K562 (cell line): ENCODE results near the gene UQCC2. TPM values are rescaled to one million over a fixed set of nuclear protein-coding genes. Genes with fewer than 3 reads are reported as not detected.

Experiments
- ATAC-seq: fragments of 200-7000 bp; cut with Tn5 transposase; 3 replicates; pipeline ENCODE4 v1.9.1; 2020; ENCODE audit warnings: moderate library complexity
- BruUV-seq: library from RNA; stranded (reverse); fragments of 400-500 nt; replicated peaks from 2 replicates; lab custom pipeline; 2021; lab: Mats Ljungman, UMichigan
- CTCF ChIA-PET: fragments of 300-600 bp; formaldehyde crosslinking; extraction: SDS; loops from one replicate; lab custom pipeline; 2021; ENCODE audit warnings: low intra/inter-chr PET ratio; lab: Yijun Ruan, JAX
- POLR2A ChIA-PET: fragments of 300-600, 350-650 bp; sonication (Branson Sonifier 250); formaldehyde crosslinking; extraction: SDS; loops from one replicate; lab custom pipeline; 2021; ENCODE audit warnings: antibody characterized with exemption, inconsistent platforms; lab: Yijun Ruan, JAX
- DNase-seq, 4 experiments: peaks; one replicate each; pipeline versions ENCODE4 v3.0.0 to v3.0.0-alpha.2; 2011 to 2018; ENCODE audit warnings: low spot score in 3 of 4, mixed read lengths in 3 of 4; ENCODE audit errors: extremely low read depth in 1 of 4
- FAIRE-seq: peaks from 2 replicates; lab custom pipeline; 2011; peaks lifted over from hg19 to GRCh38; lab: Jason Lieb, UNC
- H2AFZ ChIP-seq: 2 replicates; pipeline ENCODE4 v1.6.0; 2011; ENCODE audit warnings: low read depth, low read length, control low read depth, inconsistent platforms
- H3K27ac ChIP-seq: fragments of 200-600 bp; 3 replicates; pipeline ENCODE4 v1.8.0; 2011; ENCODE audit warnings: low read depth, mild to moderate bottlenecking, control low read depth, inconsistent platforms, low read length, moderate library complexity, mixed read lengths; ENCODE audit errors: extremely low read depth
- H3K27me3 ChIP-seq, 2 experiments: fragments of 300-600 bp in 1 of 2; 2 replicates in 1 of 2; 3 replicates in 1 of 2; pipeline versions ENCODE4 v1.6.0 to v1.8.0; 2011; ENCODE audit warnings: inconsistent platforms in 2 of 2, low read length in 2 of 2, mild to moderate bottlenecking in 1 of 2, mixed read lengths in 1 of 2, moderate library complexity in 1 of 2; ENCODE audit not compliant: control insufficient read depth in 2 of 2, insufficient read depth in 2 of 2
- H3K36me3 ChIP-seq: fragments of 300-600 bp; 3 replicates; pipeline ENCODE4 v1.8.0; 2011; ENCODE audit warnings: mild to moderate bottlenecking, low read length, inconsistent platforms; ENCODE audit not compliant: control insufficient read depth, insufficient read depth
- H3K4me1 ChIP-seq, 2 experiments: fragments of 200-600 bp in 1 of 2; replicated peaks in 1 of 2; 2 replicates in 1 of 2; 3 replicates in 1 of 2; pipeline versions ENCODE4 v1.5.1 to v1.8.0; 2011; ENCODE audit warnings: inconsistent platforms in 2 of 2, low read length in 2 of 2, mild to moderate bottlenecking in 1 of 2, mixed read lengths in 1 of 2, moderate library complexity in 1 of 2; ENCODE audit not compliant: control insufficient read depth in 2 of 2, insufficient read depth in 2 of 2
- H3K4me2 ChIP-seq: 2 replicates; pipeline ENCODE4 v1.6.1; 2011; ENCODE audit warnings: low read length, control low read depth, inconsistent platforms, mixed read lengths; ENCODE audit not compliant: insufficient read depth
- H3K4me3 ChIP-seq: fragments of 200-600 bp; sonication (generic), shearing (Covaris generic); 2 replicates; pipeline ENCODE4 v1.5.1; 2016; ENCODE audit warnings: control low read depth, inconsistent platforms
- H3K79me2 ChIP-seq: fragments of 200-600 bp; 3 replicates; pipeline ENCODE4 v1.8.0; 2011; ENCODE audit warnings: low read length, inconsistent platforms; ENCODE audit not compliant: control insufficient read depth, insufficient read depth
- H3K9ac ChIP-seq, 2 experiments: 2 replicates each; pipeline versions ENCODE4 v1.6.0 to v1.6.1; 2011; ENCODE audit warnings: low read depth in 2 of 2, low read length in 2 of 2, control low read depth in 1 of 2, inconsistent platforms in 1 of 2, mild to moderate bottlenecking in 1 of 2, mixed read lengths in 1 of 2; ENCODE audit not compliant: insufficient read depth in 1 of 2
- H3K9me1 ChIP-seq: one replicate; pipeline ENCODE4 v1.6.0; 2011; ENCODE audit warnings: inconsistent platforms, mild to moderate bottlenecking, low read length, moderate library complexity; ENCODE audit not compliant: control insufficient read depth, insufficient read depth
- H3K9me3 ChIP-seq: replicated peaks from 2 replicates; pipeline ENCODE4 v1.5.1; 2011; ENCODE audit warnings: low read depth, low read length, inconsistent platforms; ENCODE audit not compliant: control insufficient read depth, insufficient read depth
- H4K20me1 ChIP-seq: replicated peaks from 2 replicates; pipeline ENCODE4 v1.6.1; 2011; ENCODE audit warnings: low read length, inconsistent platforms, mixed read lengths; ENCODE audit not compliant: control insufficient read depth, insufficient read depth
- BRD9 ChIP-seq: fragments of 450-650 bp; IDR thresholded peaks from 2 replicates; pipeline ENCODE4 v1.6.1; 2018; ENCODE audit warnings: low read depth; ENCODE audit not compliant: partially characterized antibody
- FUS ChIP-seq: fragments of 200-400 bp; formaldehyde crosslinking; optimal IDR thresholded peaks from 2 replicates; pipeline ENCODE3; 2017; ENCODE audit warnings: low read depth, low read length
- GTF2B ChIP-seq: IDR thresholded peaks from 2 replicates; pipeline ENCODE4 v1.6.1; 2011; ENCODE audit not compliant: insufficient read length; ENCODE audit errors: extremely low read depth
- ID3 ChIP-seq, 2 experiments: fragments of 250-450 bp in 1 of 2; fragments of 450-650 bp in 1 of 2; sonication (Bioruptor Pico) in 1 of 2; IDR thresholded peaks; 2 replicates each; pipeline versions ENCODE4 v1.6.1 to v1.8.0; 2016 to 2021; ENCODE audit warnings: mild to moderate bottlenecking in 2 of 2, moderate library complexity in 2 of 2, missing compliant biosample characterization in 1 of 2, missing genetic modification characterization in 1 of 2
- IRF1 ChIP-seq: sonication (generic); formaldehyde crosslinking; IDR thresholded peaks from 2 replicates; pipeline ENCODE4 v1.8.0; 2022; ENCODE audit warnings: missing genetic modification reagents, mild to moderate bottlenecking, borderline replicate concordance
- KLF10 ChIP-seq: fragments of 250-450 bp; sonication (Bioruptor Pico); IDR thresholded peaks from 2 replicates; pipeline ENCODE4 v1.6.1; 2021; ENCODE audit warnings: matching md5 sums
- KLF16 ChIP-seq: IDR thresholded peaks from 2 replicates; pipeline ENCODE4 v1.6.1; 2016; ENCODE audit warnings: antibody characterized with exemption
- MBD1 ChIP-seq: fragments of 250-450 bp; sonication (Bioruptor Pico); IDR thresholded peaks from 2 replicates; pipeline ENCODE4 v1.8.0; 2022; ENCODE audit warnings: inconsistent platforms
- PTTG1 ChIP-seq: fragments of 450-650 bp; IDR thresholded peaks from 2 replicates; pipeline ENCODE4 v1.6.1; 2016; ENCODE audit warnings: low read depth, mild to moderate bottlenecking, missing genetic modification characterization, missing compliant biosample characterization
- SRSF9 ChIP-seq: fragments of 200-400 bp; formaldehyde crosslinking; IDR thresholded peaks from 2 replicates; pipeline ENCODE4 v1.6.1; 2017; ENCODE audit warnings: low read depth, low read length, borderline replicate concordance
- TBP ChIP-seq: optimal IDR thresholded peaks from 2 replicates; pipeline ENCODE3; 2011; ENCODE audit warnings: low read depth, low read length, improper control_type of control experiment
- U2AF1 ChIP-seq: fragments of 200-400 bp; formaldehyde crosslinking; optimal IDR thresholded peaks from 2 replicates; pipeline ENCODE3; 2017; ENCODE audit warnings: mild to moderate bottlenecking, low read depth, low read length, moderate library complexity
- WGBS: fragments of 100-300 bp; shearing (Covaris generic); methylation state at CpG from one replicate; pipeline ENCODE4 v1.1.6; 2016; ENCODE audit warnings: low coverage, mixed read lengths; ENCODE audit not compliant: insufficient coverage; ENCODE audit errors: missing lambda C conversion rate; 5-methylcytosine and 5-hydroxymethylcytosine counted together
- in situ Hi-C: fragments of 300-500 bp; cut with MboI; formaldehyde crosslinking; loops from 4 replicates; pipeline ENCODE4 v1.15.0; 2018; ENCODE audit warnings: inconsistent platforms, mixed read lengths
- intact Hi-C: fragments of 100-400 bp; cut with micrococcal nuclease; formaldehyde crosslinking; loops from 2 replicates; pipeline ENCODE4 v1.14.2; 2022
- polyA plus RNA-seq, 8 experiments: library from polyadenylated mRNA; depleted of rRNA in 4 of 8; stranded (reverse) in 5 of 8; unstranded in 3 of 8; fragments of >200 nt; fragmentation: Nextera tagmentation in 2 of 8; fragmentation: Illumina TruSeq in 1 of 8; extraction: Ambion mirVana in 2 of 8; extraction: Trizol in 1 of 8; gene quantifications; 2 replicates each; pipeline versions ENCODE4 v1.2.1 to v1.2.3, GENCODE V29; 2011 to 2014; ENCODE audit warnings: inconsistent platforms in 1 of 8, missing spikeins in 1 of 8
- total RNA-seq, 7 experiments: library from RNA; depleted of rRNA in 6 of 7; stranded (reverse); fragments of >200 nt in 6 of 7; fragmentation: Illumina TruSeq in 2 of 7; extraction: Trizol in 2 of 7; gene quantifications; 2 replicates each; pipeline versions ENCODE4 v1.2.1 to v1.2.3, GENCODE V29; 2011 to 2021; ENCODE audit warnings: low replicate concordance in 1 of 7

Gene UQCC2
- total and polyA plus RNA-seq, 9 of the 15 experiments (the other 6 are each of a cell fraction or from before 2014, with no cell fraction given) = 58.5 to 927 (median 158) TPM

GRCh38 chr6:33686225-33686924 lies 25.1 kb downstream of the UQCC2 start:
- Histone ChIP-seq H4K20me1 (no peaks in the 10 kb centered on the region), H3K4me2 (no peak overlapping the region), H3K9ac (no peak overlapping the region), H3K79me2 (no peaks in the 10 kb centered on the region), H3K4me3 (no peak overlapping the region), H3K36me3 (peaks cover 94% of the 10 kb centered on the region; the same call in 2 of the 3 replicates), H3K4me1 (peaks cover 0 to 7% of the 10 kb centered on the region in 2 experiments; a peak in 1 of 5 replicates), H3K27me3 (no peaks in the 10 kb centered on the region)
- in situ Hi-C loops = no loop called here
- WGBS = 82% methylated on average over 6 of the region's 6 CpGs
- POLR2A ChIA-PET = interaction anchor here (1.4 kb wide), 1 partner anchor 8 kb away, joined by 6 read pairs; no protein-coding TSS in a partner anchor
- BruUV-seq = no TSS peak
- intact Hi-C loops = no loop called here
- no peak for FAIRE-seq
- TF ChIP-seq ID3 (CRISPR knock-in tag; IDR thresholded peaks at IDR 0.05) (no peak), ID3 (tag; IDR thresholded peaks at IDR 0.05) (no peak), PTTG1 (tag) (no peak), KLF16 (no peak), IRF1 (CRISPR knock-in tag) (no peak), U2AF1 (no peak), SRSF9 (no peak), FUS (no peak), GTF2B (no peak), KLF10 (no peak), MBD1 (no peak), TBP (no peak), BRD9 (no peak)
- TF ChIP-seq, all 486 proteins: peak for 0
- no peak for ATAC-seq
- H3K9me1 ChIP-seq = no peaks in the 10 kb centered on the region
- no peak for DNase-seq
- CTCF ChIA-PET = no interaction called here
- no peak overlapping the region for H2AFZ ChIP-seq
- no peaks in the 10 kb centered on the region for H3K9me3 ChIP-seq
- H3K27ac ChIP-seq = no peak overlapping the region
